ACC112 (cell line): ENCODE measurements around the gene MBD3L2B.
"Not testable (repeated sequence)": the region's sequence is repeated elsewhere in the genome, so short reads cannot be mapped to it uniquely, and the experiment has no call there.

ENCODE experiments used
- H2AFZ ChIP-seq: fragments of 200-600 bp; sonication (generic); one replicate; pipeline ENCODE4 v1.6.0; 2017; ENCODE audit warnings: antibody characterized with exemption, low read length; ENCODE audit not compliant: unreplicated experiment
- H3K27ac ChIP-seq: fragments of 200-600 bp; sonication (generic); 2 replicates; pipeline ENCODE4 v1.5.1; 2014; ENCODE audit warnings: low read depth, mild to moderate bottlenecking, antibody characterized with exemption, low read length, moderate library complexity
- H3K27me3 ChIP-seq: fragments of 200-600 bp; sonication (generic); 2 replicates; pipeline ENCODE4 v1.6.1; 2014; ENCODE audit warnings: mild to moderate bottlenecking, antibody characterized with exemption, low read length, moderate library complexity, mixed read lengths; ENCODE audit not compliant: insufficient read depth
- H3K36me3 ChIP-seq: fragments of 200-600 bp; sonication (generic); 2 replicates; pipeline ENCODE4 v1.6.1; 2016; ENCODE audit warnings: mild to moderate bottlenecking, antibody characterized with exemption, low read length, moderate library complexity, mixed read lengths; ENCODE audit not compliant: insufficient read depth
- H3K4me1 ChIP-seq: fragments of 200-600 bp; sonication (generic); one replicate; pipeline ENCODE4 v1.6.1; 2016; ENCODE audit warnings: low read length, mixed read lengths; ENCODE audit not compliant: insufficient read depth, unreplicated experiment, control insufficient read depth
- H3K4me3 ChIP-seq: fragments of 200-600 bp; sonication (generic); 2 replicates; pipeline ENCODE4 v1.5.1; 2014; ENCODE audit warnings: mild to moderate bottlenecking, low read depth, low read length
- H3K79me2 ChIP-seq: fragments of 200-600 bp; sonication (generic); one replicate; pipeline ENCODE4 v1.6.0; 2016; ENCODE audit warnings: low read length; ENCODE audit not compliant: control insufficient read depth, unreplicated experiment, insufficient read depth

Gene MBD3L2B

GRCh38 chr19:7055679-7056078 is 34.4 kb upstream of the MBD3L2B start:
- not testable (repeated sequence) for H3K4me3 ChIP-seq, H3K27ac ChIP-seq

GRCh38 chr19:7054635-7055368 is 33.6 kb upstream of the MBD3L2B start:
- not testable (repeated sequence) for H3K27me3 ChIP-seq, H3K27ac ChIP-seq, H2AFZ ChIP-seq, H3K79me2 ChIP-seq, H3K4me3 ChIP-seq, H3K4me1 ChIP-seq, H3K36me3 ChIP-seq

More at GRCh38 chr19:7055679-7056078, 34.4 kb upstream of the MBD3L2B start:
- H2AFZ ChIP-seq, H3K27me3 ChIP-seq, H3K4me1 ChIP-seq, H3K36me3 ChIP-seq, H3K79me2 ChIP-seq: not testable (repeated sequence)

- not testable (repeated sequence) for H3K27me3 ChIP-seq, H3K4me3 ChIP-seq, H2AFZ ChIP-seq, H3K79me2 ChIP-seq, H3K27ac ChIP-seq, H3K4me1 ChIP-seq, H3K36me3 ChIP-seq
These were observed 31.7 kb upstream of the MBD3L2B start for GRCh38 chr19:7052896-7053295.

- not testable (repeated sequence) for H3K27ac ChIP-seq, H2AFZ ChIP-seq, H3K27me3 ChIP-seq, H3K79me2 ChIP-seq, H3K4me1 ChIP-seq, H3K36me3 ChIP-seq, H3K4me3 ChIP-seq
These were observed 30.2 kb upstream of the MBD3L2B start for GRCh38 chr19:7051421-7051820.

GRCh38 chr19:7049021-7049420 is 27.8 kb upstream of the MBD3L2B start, which contains the start of gene MBD3L2:
TSS of gene MBD3L2 (plus strand) at chr19:7049321. CDS start at chr19:7049374, 53 bp downstream.
- not testable (repeated sequence) for H2AFZ ChIP-seq, H3K27ac ChIP-seq, H3K79me2 ChIP-seq, H3K4me3 ChIP-seq, H3K27me3 ChIP-seq, H3K4me1 ChIP-seq, H3K36me3 ChIP-seq

GRCh38 chr19:7041563-7041962 is 20.3 kb upstream of the MBD3L2B start:
- H3K4me3 ChIP-seq, H2AFZ ChIP-seq, H3K79me2 ChIP-seq, H3K4me1 ChIP-seq, H3K27ac ChIP-seq, H3K36me3 ChIP-seq, H3K27me3 ChIP-seq: not testable (repeated sequence)

- H3K36me3 ChIP-seq, H2AFZ ChIP-seq, H3K4me1 ChIP-seq, H3K27me3 ChIP-seq, H3K4me3 ChIP-seq, H3K27ac ChIP-seq, H3K79me2 ChIP-seq: not testable (repeated sequence)
These were observed 18.8 kb upstream of the MBD3L2B start, which contains the start of gene MBD3L4 for GRCh38 chr19:7040079-7040478. TSS of gene MBD3L4 (minus strand) at chr19:7040179. CDS start at chr19:7040144, 35 bp downstream.

GRCh38 chr19:7030278-7030677 is 9.0 kb upstream of the MBD3L2B start, which contains the start of gene MBD3L5:
TSS of gene MBD3L5 (plus strand) at chr19:7030578. CDS start at chr19:7030612, 34 bp downstream.
- not testable (repeated sequence) for H3K27me3 ChIP-seq, H3K36me3 ChIP-seq, H3K4me3 ChIP-seq

GRCh38 chr19:7028790-7029189 is 7.6 kb upstream of the MBD3L2B start:
- not testable (repeated sequence) for H3K27me3 ChIP-seq, H2AFZ ChIP-seq, H3K4me1 ChIP-seq, H3K36me3 ChIP-seq, H3K4me3 ChIP-seq, H3K79me2 ChIP-seq, H3K27ac ChIP-seq

More at GRCh38 chr19:7030278-7030677, 9.0 kb upstream of the MBD3L2B start, which contains the start of gene MBD3L5:
- H3K4me1 ChIP-seq, H2AFZ ChIP-seq, H3K27ac ChIP-seq, H3K79me2 ChIP-seq: not testable (repeated sequence)

- Histone ChIP-seq H3K27ac (no peak overlapping the region), H3K4me1 (no peaks in the 10 kb centered on the region), H3K79me2 (no peaks in the 10 kb centered on the region), H3K36me3 (no peaks in the 10 kb centered on the region), H2AFZ (no peak overlapping the region), H3K27me3 (peaks cover 11% of the 10 kb centered on the region), H3K4me3 (no peak overlapping the region)
These were observed 2.4 kb downstream of the MBD3L2B start for GRCh38 chr19:7018828-7019227.

- Histone ChIP-seq H2AFZ (no peak overlapping the region), H3K27ac (no peak overlapping the region), H3K4me3 (no peak overlapping the region), H3K27me3 (peaks cover 11% of the 10 kb centered on the region), H3K36me3 (no peaks in the 10 kb centered on the region), H3K79me2 (no peaks in the 10 kb centered on the region), H3K4me1 (no peaks in the 10 kb centered on the region)
These were observed 7.6 kb downstream of the MBD3L2B start for GRCh38 chr19:7013678-7014077.
